ENCODE results near the gene IRAG1.

The IRAG1 gene

GRCh38 chr11:10645212-10645795 is 48.3 kb downstream of the IRAG1 start:
- DNase-seq = no peak

Data from NCI-H226 (cell line).